Stomach smooth muscle (tissue), 2 donors: Measurements from ENCODE around the gene CCDC178.
"Not testable (repeated sequence)": the region's sequence is repeated elsewhere in the genome, so short reads cannot be mapped to it uniquely, and the experiment has no call there.

ENCODE experiments used
- H3K27ac ChIP-seq: one replicate; pipeline ENCODE4 v1.7.0; 2013; ENCODE audit warnings: mild to moderate bottlenecking, low read length, inconsistent platforms
- H3K27me3 ChIP-seq, 2 donors: one replicate each; pipeline ENCODE4 v1.7.0; 2013; ENCODE audit warnings: low read length in 2 of 2; ENCODE audit not compliant: insufficient read depth in 2 of 2, control insufficient read depth in 1 of 2
- H3K36me3 ChIP-seq, 2 donors: one replicate each; pipeline ENCODE4 v1.7.0; 2013; ENCODE audit warnings: low read length in 2 of 2; ENCODE audit not compliant: control insufficient read depth in 2 of 2, insufficient read depth in 2 of 2
- H3K4me1 ChIP-seq: one replicate; pipeline ENCODE4 v1.7.0; 2013; ENCODE audit warnings: low read length; ENCODE audit not compliant: control insufficient read depth, insufficient read depth
- H3K4me3 ChIP-seq, 2 donors: one replicate each; pipeline ENCODE4 v1.7.0; 2013; ENCODE audit warnings: low read length in 2 of 2
- H3K9ac ChIP-seq, 2 donors: one replicate each; pipeline ENCODE4 v1.7.0; 2013; ENCODE audit warnings: low read length in 2 of 2, mild to moderate bottlenecking in 1 of 2
- H3K9me3 ChIP-seq, 2 donors: one replicate each; pipeline ENCODE4 v1.7.0; 2013; ENCODE audit warnings: low read length in 2 of 2; ENCODE audit not compliant: control insufficient read depth in 2 of 2
- donor health status: healthy.
- donor health status: Pancreatic carcinoma.

Gene CCDC178

GRCh38 chr18:33444709-33445108 lies 4.2 kb upstream of the CCDC178 start:
- no peak overlapping the region for H3K27ac ChIP-seq
- H3K36me3 ChIP-seq, result no peaks in the 10 kb centered on the region
- no peaks in the 10 kb centered on the region for H3K9me3 ChIP-seq
- H3K27me3 ChIP-seq, result peaks cover 0 to 2% of the 10 kb centered on the region in 2 donors
- H3K4me3 ChIP-seq, result no peak overlapping the region
- H3K9ac ChIP-seq, result no peak overlapping the region
- H3K4me1 ChIP-seq, result no peaks in the 10 kb centered on the region

- H3K27me3 ChIP-seq, result no peaks in the 10 kb centered on the region
- no peaks in the 10 kb centered on the region for H3K9me3 ChIP-seq
- H3K36me3 ChIP-seq, result no peaks in the 10 kb centered on the region
- no peak overlapping the region for H3K9ac ChIP-seq
- H3K27ac ChIP-seq, result no peak overlapping the region
- no peaks in the 10 kb centered on the region for H3K4me1 ChIP-seq
- no peak overlapping the region for H3K4me3 ChIP-seq
Observed at GRCh38 chr18:33432857-33433256, 7.7 kb downstream of the CCDC178 start.

GRCh38 chr18:33427549-33427948 lies 13.0 kb downstream of the CCDC178 start:
- Histone ChIP-seq H3K27ac (no peak overlapping the region), H3K9ac (no peak overlapping the region), H3K4me3 (no peak overlapping the region), H3K9me3 (no peaks in the 10 kb centered on the region), H3K27me3 (no peaks in the 10 kb centered on the region), H3K36me3 (no peaks in the 10 kb centered on the region), H3K4me1 (no peaks in the 10 kb centered on the region)

GRCh38 chr18:33424266-33424946 lies 16.1 kb downstream of the CCDC178 start:
- Histone ChIP-seq H3K27ac (no peak overlapping the region), H3K9me3 (no peaks in the 10 kb centered on the region), H3K36me3 (no peaks in the 10 kb centered on the region), H3K27me3 (no peaks in the 10 kb centered on the region), H3K9ac (no peak overlapping the region), H3K4me1 (no peaks in the 10 kb centered on the region), H3K4me3 (no peak overlapping the region)

- Histone ChIP-seq H3K9me3 (no peaks in the 10 kb centered on the region), H3K27me3 (no peaks in the 10 kb centered on the region), H3K27ac (no peak overlapping the region), H3K36me3 (no peaks in the 10 kb centered on the region), H3K9ac (no peak overlapping the region), H3K4me3 (no peak overlapping the region), H3K4me1 (no peaks in the 10 kb centered on the region)
Observed at GRCh38 chr18:33421225-33421624, 19.3 kb downstream of the CCDC178 start.

- H3K9me3 ChIP-seq, result no peaks in the 10 kb centered on the region
- H3K9ac ChIP-seq, result no peak overlapping the region
- no peak overlapping the region for H3K4me3 ChIP-seq
- H3K27ac ChIP-seq, result no peak overlapping the region
- H3K36me3 ChIP-seq, result no peaks in the 10 kb centered on the region
- no peaks in the 10 kb centered on the region for H3K27me3 ChIP-seq
- no peaks in the 10 kb centered on the region for H3K4me1 ChIP-seq
Observed at GRCh38 chr18:33404244-33404873, 36.2 kb downstream of the CCDC178 start.

- H3K27me3 ChIP-seq, H3K4me3 ChIP-seq, H3K9ac ChIP-seq, H3K27ac ChIP-seq, H3K36me3 ChIP-seq, H3K9me3 ChIP-seq, H3K4me1 ChIP-seq: not testable (repeated sequence)
Observed at GRCh38 chr18:33398939-33399338, 41.6 kb downstream of the CCDC178 start.

- H3K27me3 ChIP-seq, result no peaks in the 10 kb centered on the region
- no peaks in the 10 kb centered on the region for H3K9me3 ChIP-seq
- no peaks in the 10 kb centered on the region for H3K36me3 ChIP-seq
- H3K4me1 ChIP-seq, result no peaks in the 10 kb centered on the region
- H3K27ac ChIP-seq, result no peak overlapping the region
- no peak overlapping the region for H3K9ac ChIP-seq
- H3K4me3 ChIP-seq, result no peak overlapping the region
Observed at GRCh38 chr18:33375829-33376228, 64.7 kb downstream of the CCDC178 start.

GRCh38 chr18:33372442-33372841 lies 68.1 kb downstream of the CCDC178 start:
- Histone ChIP-seq H3K4me3 (no peak overlapping the region), H3K27ac (no peak overlapping the region), H3K36me3 (no peaks in the 10 kb centered on the region), H3K4me1 (no peaks in the 10 kb centered on the region), H3K9me3 (no peaks in the 10 kb centered on the region), H3K9ac (no peak overlapping the region), H3K27me3 (no peaks in the 10 kb centered on the region)

GRCh38 chr18:33369711-33370449 lies 70.6 kb downstream of the CCDC178 start:
- Histone ChIP-seq H3K4me1 (no peaks in the 10 kb centered on the region), H3K27ac (no peak overlapping the region), H3K36me3 (no peaks in the 10 kb centered on the region), H3K9me3 (no peaks in the 10 kb centered on the region), H3K9ac (no peak overlapping the region), H3K27me3 (no peaks in the 10 kb centered on the region), H3K4me3 (no peak overlapping the region)

- Histone ChIP-seq H3K27ac (no peak overlapping the region), H3K4me3 (no peak overlapping the region), H3K9me3 (no peaks in the 10 kb centered on the region), H3K36me3 (no peaks in the 10 kb centered on the region), H3K27me3 (no peaks in the 10 kb centered on the region), H3K4me1 (no peaks in the 10 kb centered on the region), H3K9ac (no peak overlapping the region)
Observed at GRCh38 chr18:33356735-33357134, 83.8 kb downstream of the CCDC178 start.
